Esophagus squamous epithelium (tissue), 4 donors: ENCODE measurements around the gene ID3.

ENCODE experiments used
- CTCF ChIP-seq, 6 experiments: fragments of 450-650 bp in 4 of 6; fragments of 200-600 bp in 2 of 6; sonication (generic) in 2 of 6; IDR thresholded peaks; one replicate each; pipeline ENCODE4 v1.5.1; 2016 to 2019; ENCODE audit warnings: antibody characterized with exemption in 6 of 6, mild to moderate bottlenecking in 4 of 6, moderate library complexity in 4 of 6
- POLR2A ChIP-seq, 4 donors: fragments of 450-650 bp; IDR thresholded peaks; one replicate each; pipeline ENCODE4 v1.6.1; 2017; ENCODE audit warnings: antibody characterized with exemption in 4 of 4, mild to moderate bottlenecking in 4 of 4, moderate library complexity in 3 of 4

DNA sequence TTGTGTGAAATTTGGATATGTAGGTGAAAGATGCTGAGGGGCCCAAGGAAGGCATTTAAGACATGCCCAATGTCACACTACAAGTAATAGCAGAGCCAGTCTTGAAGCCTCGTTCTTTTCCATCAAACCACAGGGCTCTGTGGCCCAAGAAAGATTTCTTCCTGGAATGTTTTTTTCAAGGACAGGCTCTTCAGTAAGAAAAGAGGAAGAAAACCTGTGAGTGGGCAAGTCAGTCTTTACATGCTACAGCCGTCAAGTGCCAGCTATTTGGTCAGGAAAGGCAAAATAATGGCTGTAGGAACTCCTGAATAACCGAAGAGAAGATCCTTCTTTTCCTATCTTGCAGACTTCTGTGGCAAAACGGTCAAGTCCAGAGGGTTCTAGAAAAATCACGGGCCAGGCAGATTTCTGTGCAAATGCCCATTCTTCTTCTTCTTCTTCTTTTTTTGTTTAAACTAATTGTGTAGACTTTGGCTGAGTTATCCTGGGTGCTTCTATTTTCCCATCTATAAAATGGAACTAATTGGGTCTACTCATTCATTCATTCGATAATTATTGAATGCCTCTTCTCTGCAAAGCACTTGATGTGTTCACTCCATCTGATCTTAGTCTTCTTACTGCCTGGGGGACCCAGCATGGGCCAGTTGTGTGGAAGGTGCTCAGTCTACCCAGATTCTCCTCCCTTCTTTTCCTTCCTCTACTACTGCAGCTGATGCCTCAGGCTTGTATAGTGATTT, 1.9 kb upstream of the ID3 start:
- TF ChIP-seq CTCF (IDR thresholded peaks at IDR 0.05) (no peak), POLR2A (IDR thresholded peaks at IDR 0.05) (no peak)
